Suprapubic skin (tissue), 3 donors: ENCODE results near the gene TCHP.

Experiments
- POLR2A ChIP-seq, 2 donors: fragments of 450-650 bp; IDR thresholded peaks; one replicate each; pipeline ENCODE4 v1.6.1; 2017; ENCODE audit warnings: antibody characterized with exemption in 2 of 2, mild to moderate bottlenecking in 2 of 2, moderate library complexity in 2 of 2
- TF ChIP-seq, protein P1 (sequence below), 2 donors: fragments of 200-600 bp in 1 of 2; fragments of 450-650 bp in 1 of 2; sonication (generic) in 1 of 2; IDR thresholded peaks; one replicate each; pipeline ENCODE4 v1.5.1; 2016 to 2019; ENCODE audit warnings: antibody characterized with exemption in 2 of 2, mild to moderate bottlenecking in 1 of 2, moderate library complexity in 1 of 2

DNA sequence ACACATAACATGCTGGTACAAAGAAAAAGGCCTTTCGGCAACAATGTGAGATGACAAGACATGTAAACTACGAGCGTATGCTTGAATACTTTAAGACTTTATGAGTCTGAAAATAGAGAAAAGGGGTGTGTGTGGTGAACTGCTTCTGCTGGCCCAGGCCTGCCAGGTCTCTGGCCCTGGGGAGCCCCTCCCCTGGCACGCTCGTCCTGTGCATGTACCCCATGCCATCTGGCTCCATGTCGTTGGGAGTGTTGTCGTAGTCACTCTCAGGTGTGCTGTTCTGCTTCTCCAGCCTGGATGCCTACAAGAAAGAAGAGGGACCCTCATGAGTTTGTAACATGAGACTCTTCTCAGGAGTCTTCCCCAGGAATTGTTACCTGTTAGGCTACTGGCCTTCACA is 38.9 kb downstream of the TCHP start:
- no peak for TF ChIP-seq POLR2A (IDR thresholded peaks at IDR 0.05)
- TF ChIP-seq, protein P1, sequence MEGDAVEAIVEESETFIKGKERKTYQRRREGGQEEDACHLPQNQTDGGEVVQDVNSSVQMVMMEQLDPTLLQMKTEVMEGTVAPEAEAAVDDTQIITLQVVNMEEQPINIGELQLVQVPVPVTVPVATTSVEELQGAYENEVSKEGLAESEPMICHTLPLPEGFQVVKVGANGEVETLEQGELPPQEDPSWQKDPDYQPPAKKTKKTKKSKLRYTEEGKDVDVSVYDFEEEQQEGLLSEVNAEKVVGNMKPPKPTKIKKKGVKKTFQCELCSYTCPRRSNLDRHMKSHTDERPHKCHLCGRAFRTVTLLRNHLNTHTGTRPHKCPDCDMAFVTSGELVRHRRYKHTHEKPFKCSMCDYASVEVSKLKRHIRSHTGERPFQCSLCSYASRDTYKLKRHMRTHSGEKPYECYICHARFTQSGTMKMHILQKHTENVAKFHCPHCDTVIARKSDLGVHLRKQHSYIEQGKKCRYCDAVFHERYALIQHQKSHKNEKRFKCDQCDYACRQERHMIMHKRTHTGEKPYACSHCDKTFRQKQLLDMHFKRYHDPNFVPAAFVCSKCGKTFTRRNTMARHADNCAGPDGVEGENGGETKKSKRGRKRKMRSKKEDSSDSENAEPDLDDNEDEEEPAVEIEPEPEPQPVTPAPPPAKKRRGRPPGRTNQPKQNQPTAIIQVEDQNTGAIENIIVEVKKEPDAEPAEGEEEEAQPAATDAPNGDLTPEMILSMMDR (IDR thresholded peaks at IDR 0.05), result no peak
